Measurements from ENCODE around the gene CHKA.

- TF ChIP-seq CTCF (optimal IDR thresholded peaks at IDR 0.05 in 1 of 3, IDR thresholded peaks at IDR 0.05 in 1 of 3, conservative IDR thresholded peaks at IDR 0.05 in 1 of 3; ENCODE audit: extremely low read depth in 1 of 3, insufficient read depth in 2 of 3, low read length in 3 of 3) (no peak), EZH2 (IDR thresholded peaks at IDR 0.05; ENCODE audit: low read length) (no peak)
Observed at GRCh38 chr11:68016904-68017817, 104.0 kb downstream of the CHKA start.
